Chondrocyte (in vitro differentiated cells): ENCODE measurements around the gene ATP5IF1. TPM values are rescaled to one million over a fixed set of nuclear protein-coding genes. Genes with fewer than 3 reads are reported as not detected.
A peak's percentile ranks its signal among the peaks of the same experiment; 100 is the strongest.

ENCODE experiments used
- DNase-seq: peaks from one replicate; pipeline ENCODE4 v3.0.0; 2021; ENCODE audit warnings: mixed read lengths, low spot score
- H3K27ac Mint-ChIP-seq: one replicate; pipeline ENCODE4 v1.8.0; 2021; ENCODE audit warnings: mild to moderate bottlenecking, moderate library complexity, mixed read lengths; ENCODE audit not compliant: unreplicated experiment
- H3K27me3 Mint-ChIP-seq: 2 replicates; pipeline ENCODE4 v1.8.0; 2021; ENCODE audit warnings: low read depth, mixed read lengths
- H3K36me3 Mint-ChIP-seq: 2 replicates; pipeline ENCODE4 v1.8.0; 2021; ENCODE audit warnings: low read depth, mixed read lengths
- H3K4me1 Mint-ChIP-seq: 2 replicates; pipeline ENCODE4 v1.8.0; 2021; ENCODE audit warnings: low read depth, mild to moderate bottlenecking, mixed read lengths
- H3K4me3 Mint-ChIP-seq: one replicate; pipeline ENCODE4 v1.8.0; 2021; ENCODE audit warnings: mild to moderate bottlenecking, moderate library complexity, mixed read lengths; ENCODE audit not compliant: unreplicated experiment
- H3K9me3 Mint-ChIP-seq: 2 replicates; pipeline ENCODE4 v1.8.0; 2021; ENCODE audit warnings: low read depth, mixed read lengths
- CTCF ChIP-seq: fragments of 200-600 bp; sonication (generic); IDR thresholded peaks from 2 replicates; pipeline ENCODE4 v1.5.0; 2021; ENCODE audit warnings: antibody characterized with exemption, mild to moderate bottlenecking, moderate library complexity
- total RNA-seq: library from RNA; stranded (reverse); gene quantifications from 3 replicates; pipeline ENCODE4 v1.2.1, GENCODE V29; 2021

The ATP5IF1 gene
- total RNA-seq, 1 donor from 2014 or later, result 125 TPM

- Mint-ChIP-seq H3K9me3 (no peaks in the 10 kb centered on the region), H3K27ac (no peak overlapping the region), H3K4me1 (peaks cover 19% of the 10 kb centered on the region), H3K4me3 (no peak overlapping the region), H3K36me3 (peaks cover 9% of the 10 kb centered on the region), H3K27me3 (no peaks in the 10 kb centered on the region)
- peak; percentile 20 for DNase-seq
- no peak for TF ChIP-seq CTCF
Observed at GRCh38 chr1:28194326-28195035, 41.4 kb upstream of the ATP5IF1 start.

GRCh38 chr1:28195780-28196179 lies 40.1 kb upstream of the ATP5IF1 start:
- no peak for DNase-seq
- Mint-ChIP-seq H3K27me3 (no peaks in the 10 kb centered on the region), H3K36me3 (peaks cover 15% of the 10 kb centered on the region), H3K9me3 (no peaks in the 10 kb centered on the region), H3K4me1 (peaks cover 14% of the 10 kb centered on the region), H3K27ac (no peak overlapping the region), H3K4me3 (no peak overlapping the region)
- no peak for TF ChIP-seq CTCF

- Mint-ChIP-seq H3K27ac (no peak overlapping the region), H3K9me3 (no peaks in the 10 kb centered on the region), H3K4me3 (no peak overlapping the region)
Observed at GRCh38 chr1:28196330-28196729, 39.6 kb upstream of the ATP5IF1 start.

GRCh38 chr1:28197682-28198415 lies 38.1 kb upstream of the ATP5IF1 start:
- Mint-ChIP-seq H3K27me3 (no peaks in the 10 kb centered on the region), H3K36me3 (peaks cover 21% of the 10 kb centered on the region), H3K4me1 (peaks cover 12% of the 10 kb centered on the region), H3K4me3 (no peak overlapping the region), H3K27ac (no peak overlapping the region), H3K9me3 (no peaks in the 10 kb centered on the region)
- peak; percentile 65 for DNase-seq
- TF ChIP-seq CTCF, result no peak

More at GRCh38 chr1:28196330-28196729, 39.6 kb upstream of the ATP5IF1 start:
- peaks cover 20% of the 10 kb centered on the region for H3K36me3 Mint-ChIP-seq
- TF ChIP-seq CTCF, result no peak
- DNase-seq, result peak; percentile 36
- H3K27me3 Mint-ChIP-seq, result no peaks in the 10 kb centered on the region
- H3K4me1 Mint-ChIP-seq, result peaks cover 12% of the 10 kb centered on the region

- Mint-ChIP-seq H3K36me3 (peaks cover 30% of the 10 kb centered on the region), H3K27ac (no peak overlapping the region)
Observed at GRCh38 chr1:28199328-28200233, 36.3 kb upstream of the ATP5IF1 start.

More at GRCh38 chr1:28199328-28200233, 36.3 kb upstream of the ATP5IF1 start:
- Mint-ChIP-seq H3K4me1 (peaks cover 12% of the 10 kb centered on the region), H3K9me3 (no peaks in the 10 kb centered on the region), H3K27me3 (no peaks in the 10 kb centered on the region), H3K4me3 (no peak overlapping the region)
- DNase-seq, result no peak
- no peak for TF ChIP-seq CTCF
